Astrocyte (in vitro differentiated cells and primary cell): ENCODE measurements around the gene NPRL2. TPM values are rescaled to one million over a fixed set of nuclear protein-coding genes. Genes with fewer than 3 reads are reported as not detected.

Experiments used
- DNase-seq: peaks from one replicate; pipeline ENCODE4 v3.0.0-alpha.2; 2010; ENCODE audit warnings: low read depth
- FAIRE-seq: peaks from 2 replicates; lab custom pipeline; 2011; peaks lifted over from hg19 to GRCh38; lab: Jason Lieb, UNC
- H2AFZ ChIP-seq: 2 replicates; pipeline ENCODE4 v1.6.0; 2012; ENCODE audit warnings: low read depth, low read length, inconsistent platforms
- H3K27ac ChIP-seq: 2 replicates; pipeline ENCODE4 v1.5.1; 2011; ENCODE audit warnings: low read depth, low read length, inconsistent platforms
- H3K27me3 ChIP-seq: 2 replicates; pipeline ENCODE4 v1.6.0; 2011; ENCODE audit warnings: low read length, inconsistent platforms; ENCODE audit not compliant: insufficient read depth
- H3K36me3 ChIP-seq: 2 replicates; pipeline ENCODE4 v1.5.1; 2011; ENCODE audit warnings: low read length, inconsistent platforms; ENCODE audit not compliant: insufficient read depth
- H3K4me1 ChIP-seq: 2 replicates; pipeline ENCODE4 v1.5.1; 2011; ENCODE audit warnings: low read length, inconsistent platforms; ENCODE audit not compliant: insufficient read depth
- H3K4me2 ChIP-seq: 2 replicates; pipeline ENCODE4 v1.6.0; 2012; ENCODE audit warnings: low read length, inconsistent platforms
- H3K4me3 ChIP-seq: 2 replicates; pipeline ENCODE4 v1.5.1; 2011; ENCODE audit warnings: low read depth, mild to moderate bottlenecking, low read length, inconsistent platforms; ENCODE audit not compliant: insufficient read depth
- H3K79me2 ChIP-seq: 2 replicates; pipeline ENCODE4 v1.6.0; 2012; ENCODE audit warnings: mild to moderate bottlenecking, low read length, inconsistent platforms; ENCODE audit not compliant: insufficient read depth
- H3K9ac ChIP-seq: 2 replicates; pipeline ENCODE4 v1.6.0; 2012; ENCODE audit warnings: mild to moderate bottlenecking, low read length, inconsistent platforms
- H3K9me3 ChIP-seq: 2 replicates; pipeline ENCODE4 v1.5.1; 2012; ENCODE audit warnings: low read depth, mild to moderate bottlenecking, low read length, inconsistent platforms; ENCODE audit not compliant: insufficient read depth
- H4K20me1 ChIP-seq: 2 replicates; pipeline ENCODE4 v1.6.0; 2012; ENCODE audit warnings: low read length, inconsistent platforms; ENCODE audit not compliant: insufficient read depth
- H3K27ac Mint-ChIP-seq: one replicate; pipeline ENCODE4 v1.8.0; 2021; ENCODE audit warnings: mild to moderate bottlenecking, mixed read lengths; ENCODE audit not compliant: unreplicated experiment
- H3K27me3 Mint-ChIP-seq: one replicate; pipeline ENCODE4 v1.8.0; 2021; ENCODE audit warnings: low read depth, mixed read lengths; ENCODE audit not compliant: unreplicated experiment
- H3K36me3 Mint-ChIP-seq: one replicate; pipeline ENCODE4 v1.8.0; 2021; ENCODE audit warnings: low read depth, mixed read lengths; ENCODE audit not compliant: unreplicated experiment
- H3K4me1 Mint-ChIP-seq: one replicate; pipeline ENCODE4 v1.8.0; 2021; ENCODE audit warnings: low read depth, mixed read lengths; ENCODE audit not compliant: unreplicated experiment
- H3K4me3 Mint-ChIP-seq: one replicate; pipeline ENCODE4 v1.8.0; 2021; ENCODE audit warnings: mild to moderate bottlenecking, moderate library complexity, mixed read lengths; ENCODE audit not compliant: unreplicated experiment
- H3K9me3 Mint-ChIP-seq: one replicate; pipeline ENCODE4 v1.8.0; 2021; ENCODE audit warnings: mild to moderate bottlenecking, mixed read lengths; ENCODE audit not compliant: unreplicated experiment
- EZH2 ChIP-seq: IDR thresholded peaks from 2 replicates; pipeline ENCODE4 v1.6.1; 2012; ENCODE audit warnings: mild to moderate bottlenecking, low read length, inconsistent platforms; ENCODE audit not compliant: insufficient read depth
- total RNA-seq: library from RNA; stranded (reverse); gene quantifications from 2 replicates; pipeline ENCODE4 v1.2.1, GENCODE V29; 2021
- TF ChIP-seq, protein P1 (sequence below): IDR thresholded peaks from 2 replicates; pipeline ENCODE4 v1.5.1; 2011; ENCODE audit warnings: low read depth, mild to moderate bottlenecking, inconsistent platforms, low read length, moderate library complexity; ENCODE audit not compliant: insufficient read depth

The NPRL2 gene
- total RNA-seq, 1 donor from 2014 or later, result 15.7 TPM

DNA sequence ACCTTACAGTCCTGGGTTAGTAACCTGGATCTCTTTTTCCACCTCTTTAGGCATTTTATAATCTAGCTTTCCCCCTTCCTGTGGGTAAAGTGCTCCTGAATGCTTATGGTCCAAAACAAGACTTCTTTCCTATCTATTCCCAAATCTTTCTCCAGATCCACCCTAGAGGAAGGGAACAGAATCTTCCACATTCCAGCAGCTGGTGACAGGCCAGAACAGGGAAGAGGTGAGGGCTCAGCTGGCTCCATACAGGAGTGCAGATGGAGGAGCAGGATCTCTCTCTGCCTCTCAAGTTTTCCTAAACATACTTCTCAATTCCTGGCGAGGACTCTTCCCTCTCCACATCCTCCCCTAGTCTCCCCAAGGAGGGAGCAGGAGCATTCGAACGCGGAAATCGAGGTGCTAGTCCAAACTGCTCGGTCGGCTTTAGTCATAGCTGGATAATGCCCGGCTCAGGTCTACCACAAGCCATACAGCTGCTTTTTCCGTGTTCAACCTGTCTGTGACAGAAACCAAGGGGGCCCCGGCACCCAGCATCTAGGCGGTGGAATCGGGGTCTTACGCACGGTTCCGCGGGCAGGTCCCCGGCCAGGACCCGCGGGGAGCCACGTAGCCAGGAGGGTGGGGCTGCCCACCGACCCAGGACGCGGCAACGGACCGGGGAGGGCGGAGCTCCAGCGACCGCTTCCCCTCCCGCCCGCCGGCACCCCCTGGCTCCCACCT is 14.0 kb downstream of the NPRL2 start:
- Histone ChIP-seq H3K9ac (peak overlapping the region; percentile 97), H3K27ac (peak overlapping the region; percentile 92), H4K20me1 (peaks cover 48% of the 10 kb centered on the region), H3K4me1 (peaks cover 40% of the 10 kb centered on the region), H3K36me3 (peaks cover 6% of the 10 kb centered on the region), H3K27me3 (no peaks in the 10 kb centered on the region), H3K79me2 (peaks cover 54% of the 10 kb centered on the region), H3K4me2 (peak overlapping the region; percentile 94), H3K4me3 (peak overlapping the region; percentile 92), H2AFZ (peak overlapping the region; percentile 72), H3K9me3 (no peaks in the 10 kb centered on the region)
- FAIRE-seq, result no peak
- Mint-ChIP-seq H3K27ac (peak overlapping the region; percentile 97), H3K4me3 (peak overlapping the region; percentile 97), H3K4me1 (peaks cover 26% of the 10 kb centered on the region), H3K27me3 (peaks cover 9% of the 10 kb centered on the region), H3K9me3 (peaks cover 3% of the 10 kb centered on the region), H3K36me3 (peaks cover 1% of the 10 kb centered on the region)
- TF ChIP-seq, protein P1, sequence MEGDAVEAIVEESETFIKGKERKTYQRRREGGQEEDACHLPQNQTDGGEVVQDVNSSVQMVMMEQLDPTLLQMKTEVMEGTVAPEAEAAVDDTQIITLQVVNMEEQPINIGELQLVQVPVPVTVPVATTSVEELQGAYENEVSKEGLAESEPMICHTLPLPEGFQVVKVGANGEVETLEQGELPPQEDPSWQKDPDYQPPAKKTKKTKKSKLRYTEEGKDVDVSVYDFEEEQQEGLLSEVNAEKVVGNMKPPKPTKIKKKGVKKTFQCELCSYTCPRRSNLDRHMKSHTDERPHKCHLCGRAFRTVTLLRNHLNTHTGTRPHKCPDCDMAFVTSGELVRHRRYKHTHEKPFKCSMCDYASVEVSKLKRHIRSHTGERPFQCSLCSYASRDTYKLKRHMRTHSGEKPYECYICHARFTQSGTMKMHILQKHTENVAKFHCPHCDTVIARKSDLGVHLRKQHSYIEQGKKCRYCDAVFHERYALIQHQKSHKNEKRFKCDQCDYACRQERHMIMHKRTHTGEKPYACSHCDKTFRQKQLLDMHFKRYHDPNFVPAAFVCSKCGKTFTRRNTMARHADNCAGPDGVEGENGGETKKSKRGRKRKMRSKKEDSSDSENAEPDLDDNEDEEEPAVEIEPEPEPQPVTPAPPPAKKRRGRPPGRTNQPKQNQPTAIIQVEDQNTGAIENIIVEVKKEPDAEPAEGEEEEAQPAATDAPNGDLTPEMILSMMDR, result no peak
- TF ChIP-seq EZH2, result no peak
- no peak for DNase-seq

DNA sequence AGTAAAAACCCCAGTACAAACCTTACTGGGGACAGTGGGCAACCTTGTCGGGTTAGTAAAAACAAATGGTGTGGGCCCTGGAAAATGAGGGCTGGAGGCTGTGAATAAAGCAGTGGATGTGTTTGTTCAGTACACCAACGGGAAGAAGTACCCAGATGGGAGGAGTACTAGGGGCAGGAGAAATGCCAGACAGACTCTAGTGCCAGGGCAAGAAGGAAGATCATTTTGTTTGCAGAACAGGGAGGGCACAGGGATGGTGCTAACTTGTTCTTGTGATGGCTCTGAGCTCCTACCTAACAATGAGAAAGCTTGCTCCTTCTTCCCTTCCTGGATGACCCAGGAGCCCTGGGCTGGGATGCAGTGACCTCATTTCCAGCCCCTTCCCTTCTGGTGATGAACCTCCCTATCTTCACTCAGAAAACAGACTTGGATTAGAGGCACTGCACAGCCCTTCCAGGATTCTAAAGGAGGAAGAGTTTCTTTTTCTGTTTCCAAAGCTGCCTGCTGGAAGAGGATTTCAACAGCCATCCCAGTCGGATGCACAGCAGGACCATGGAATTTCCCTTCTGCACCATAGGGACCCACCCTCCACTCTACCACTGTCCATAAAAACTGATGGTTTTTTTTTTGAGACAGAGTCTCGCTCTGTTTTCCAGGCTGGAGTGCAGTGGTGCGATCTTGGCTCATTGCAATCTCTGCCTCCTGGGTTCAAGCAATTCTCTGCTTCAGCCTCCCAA is 16.1 kb downstream of the NPRL2 start:
- no peak for FAIRE-seq
- no peak for DNase-seq
- Histone ChIP-seq H3K9me3 (no peaks in the 10 kb centered on the region), H3K27me3 (no peaks in the 10 kb centered on the region), H3K9ac (peak overlapping the region; percentile 65), H3K4me1 (peaks cover 32% of the 10 kb centered on the region), H3K79me2 (peaks cover 73% of the 10 kb centered on the region), H2AFZ (no peak overlapping the region), H3K36me3 (peaks cover 26% of the 10 kb centered on the region), H3K27ac (peak overlapping the region; percentile 69), H3K4me2 (peak overlapping the region; percentile 94), H4K20me1 (peaks cover 66% of the 10 kb centered on the region), H3K4me3 (no peak overlapping the region)
- H3K4me1 Mint-ChIP-seq, result peaks cover 23% of the 10 kb centered on the region
- peaks cover under 1% of the 10 kb centered on the region for H3K27me3 Mint-ChIP-seq
- H3K27ac Mint-ChIP-seq, result peak overlapping the region; percentile 88
- H3K36me3 Mint-ChIP-seq, result peaks cover 9% of the 10 kb centered on the region
- H3K4me3 Mint-ChIP-seq, result peak overlapping the region; percentile 68
- TF ChIP-seq, protein P1, result no peak
- TF ChIP-seq EZH2, result no peak
- H3K9me3 Mint-ChIP-seq, result no peaks in the 10 kb centered on the region
